HUES6 (cell line): ENCODE results near the gene GRHL3.

Source experiments
- H3K27ac ChIP-seq: 2 replicates; pipeline ENCODE4 v1.7.0; 2013; ENCODE audit warnings: low read depth, mild to moderate bottlenecking, low read length, inconsistent platforms
- H3K27me3 ChIP-seq: 2 replicates; pipeline ENCODE4 v1.6.1; 2013; ENCODE audit warnings: low read length; ENCODE audit not compliant: control insufficient read depth, insufficient read depth
- H3K36me3 ChIP-seq: 2 replicates; pipeline ENCODE4 v1.6.1; 2013; ENCODE audit warnings: low read length; ENCODE audit not compliant: control insufficient read depth, insufficient read depth
- H3K4me1 ChIP-seq: 2 replicates; pipeline ENCODE4 v1.6.1; 2013; ENCODE audit warnings: low read length; ENCODE audit not compliant: control insufficient read depth, insufficient read depth
- H3K4me3 ChIP-seq: 2 replicates; pipeline ENCODE4 v1.5.1; 2013; ENCODE audit warnings: low read depth, low read length
- H3K9ac ChIP-seq: one replicate; pipeline ENCODE4 v1.6.1; 2013; ENCODE audit warnings: mild to moderate bottlenecking, low read length
- H3K9me3 ChIP-seq: 2 replicates; pipeline ENCODE4 v1.6.1; 2013; ENCODE audit warnings: low read depth, low read length; ENCODE audit not compliant: control insufficient read depth, insufficient read depth

Gene GRHL3

DNA sequence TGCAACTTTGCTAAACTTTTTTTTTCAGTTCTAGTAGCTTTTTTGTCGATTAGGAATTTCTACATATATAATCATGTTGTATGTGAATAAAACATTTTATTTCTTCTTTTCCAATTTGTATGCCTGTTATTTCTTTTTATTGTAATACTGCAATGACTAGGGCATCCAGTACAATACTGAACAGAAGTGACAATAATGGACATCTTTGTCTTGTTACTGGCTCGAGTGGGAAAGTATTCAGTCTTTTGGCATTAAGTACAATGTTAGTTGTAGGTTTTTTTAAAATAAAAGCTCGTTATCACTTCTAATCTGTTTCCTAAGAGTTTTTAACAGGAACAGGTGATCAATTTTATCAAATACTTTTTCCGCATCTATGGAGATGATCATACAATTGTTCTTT, 84.6 kb downstream of the GRHL3 start:
- Histone ChIP-seq H3K4me1 (no peaks in the 10 kb centered on the region), H3K9me3 (no peaks in the 10 kb centered on the region), H3K27me3 (no peaks in the 10 kb centered on the region), H3K27ac (no peak overlapping the region), H3K36me3 (0 out of 2 replicates have a peak, but pooled peaks cover 3% of the 10 kb centered on the region), H3K9ac (no peak overlapping the region), H3K4me3 (no peak overlapping the region)
